Heart left ventricle (tissue), 16 donors: ENCODE data around the gene RHOT1. TPM values are rescaled to one million over a fixed set of nuclear protein-coding genes. Genes with fewer than 3 reads are reported as not detected.

Experiments
- ATAC-seq, 4 donors: fragments of 200-7000 bp; cut with Tn5 transposase; one replicate each; pipeline ENCODE4 v1.9.1; 2020 to 2022; ENCODE audit warnings: moderate library complexity in 4 of 4, mild to moderate bottlenecking in 3 of 4, moderate number of reproducible peaks in 1 of 4
- DNase-seq, 5 donors: peaks; one replicate each; pipeline ENCODE4 v3.0.0-alpha.2; 2020
- H3K27ac ChIP-seq, 12 donors: fragments of 200-600 bp; sonication (generic) in 4 of 12; one replicate each; pipeline versions ENCODE4 v1.5.0 to v1.8.0; 2016 to 2022; ENCODE audit warnings: mild to moderate bottlenecking in 2 of 12
- H3K27me3 ChIP-seq, 9 donors: fragments of 200-600 bp; sonication (generic) in 2 of 9; one replicate each; pipeline versions ENCODE4 v1.5.1 to v1.8.0; 2016 to 2022; ENCODE audit warnings: mild to moderate bottlenecking in 3 of 9
- H3K36me3 ChIP-seq, 9 donors: fragments of 200-600 bp; sonication (generic) in 2 of 9; one replicate each; pipeline versions ENCODE4 v1.5.0 to v1.8.0; 2018 to 2022; ENCODE audit warnings: mild to moderate bottlenecking in 2 of 9
- H3K4me1 ChIP-seq, 12 donors: fragments of 200-600 bp; sonication (generic) in 4 of 12; one replicate each; pipeline versions ENCODE4 v1.5.0 to v1.8.0; 2016 to 2022; ENCODE audit warnings: mild to moderate bottlenecking in 3 of 12
- H3K4me3 ChIP-seq, 12 donors: fragments of 200-600 bp; sonication (generic) in 4 of 12; one replicate each; pipeline versions ENCODE4 v1.5.0 to v1.8.0; 2017 to 2022; ENCODE audit warnings: mild to moderate bottlenecking in 9 of 12, moderate library complexity in 4 of 12
- H3K9me3 ChIP-seq, 12 donors: fragments of 200-600 bp; sonication (generic) in 4 of 12; one replicate each; pipeline versions ENCODE4 v1.5.0 to v1.8.0; 2016 to 2022; ENCODE audit warnings: mild to moderate bottlenecking in 1 of 12
- CTCF ChIP-seq, 12 donors: fragments of 200-600 bp; sonication (generic) in 4 of 12; IDR thresholded peaks; one replicate each; pipeline versions ENCODE4 v1.5.0 to v1.8.0; 2018 to 2022; ENCODE audit warnings: antibody characterized with exemption in 12 of 12, mild to moderate bottlenecking in 5 of 12
- POLR2A ChIP-seq, 2 donors: fragments of 450-650 bp; IDR thresholded peaks; one replicate each; pipeline ENCODE4 v1.6.1; 2017; ENCODE audit warnings: antibody characterized with exemption in 2 of 2, mild to moderate bottlenecking in 2 of 2, moderate library complexity in 2 of 2
- WGBS, 4 donors: extraction: QIAGEN DNeasy Blood & Tissue Kit in 2 of 4; methylation state at CpG; one replicate each; pipeline versions ENCODE4 v1.1.5 to v1.1.7; 2013 to 2018; 5-methylcytosine and 5-hydroxymethylcytosine counted together
- intact Hi-C, 10 donors: fragments of 100-400 bp; cut with DNase I; formaldehyde crosslinking; loops; one replicate each; pipeline versions ENCODE4 v1.11.1 to v1.14.2; 2022
- polyA plus RNA-seq, 2 donors: library from polyadenylated mRNA; stranded (reverse); fragments of 200-250 nt; gene quantifications; one replicate each; pipeline ENCODE4 v1.2.3, GENCODE V29; 2013
- total RNA-seq, 9 donors: library from RNA; depleted of rRNA in 2 of 9; stranded (reverse); fragments of >200 nt in 2 of 9; fragmentation: NEBNext Ultra II Directional in 3 of 9; extraction: Animal tissue kit (Norgen Biotek cat#: 25700) in 3 of 9; gene quantifications; one replicate each; pipeline versions ENCODE4 v1.1.0 to v1.2.4, GENCODE V29; 2016 to 2023
- donor health status: ischemic (EF 13 %, LVEDD 7.1; RV severe dilation, severe dysfunction).
- donor health status: healthy with polysubstance abuse.
- donor health status: DM: no; HTN: yes; CAD: no.
- donor health status: DM: no; HTN: no; CAD: no.
- donor health status: ischemic (EF 25% LVEDD 6.9; RV normal size, moderate dysfunction).
- donor health status: ischemic (EF 25% LVEDD 5.7; RV mildly dilated, moderate dysfunction).
- donor health status: healthy.
- donor health status: DM: yes; HTN: yes; CAD: no.
- donor health status: ischemic (EF 35%, LVEDD 5.7; RV mildly dilated, moderate dysfunction).
- donor health status: nonischemic (EF 11% LVEDD 7.7; RV severe dilation, severe dysfunction).
- donor health status: DM: yes; HTN: yes; CAD: no.
- donor health status: PGD.
- donor health status: ischemic (EF 29% LVEDD 5.4; RV normal size, mild dysfunction).
- donor health status: nonischemic (EF 23%, LVEDD 6.1; RV moderate dilation, normal function).

Gene RHOT1
- total and polyA plus RNA-seq, 11 donors, result 41.5 to 76.8 (median 53.5) TPM

GRCh38 chr17:32148351-32148750, 6.0 kb downstream of the RHOT1 start:
- no peak for DNase-seq
- Histone ChIP-seq H3K27me3 (no peaks in the 10 kb centered on the region), H3K4me1 (peaks cover 0 to 72% (median 30%) of the 10 kb centered on the region in 12 donors), H3K4me3 (no peak overlapping the region), H3K27ac (no peak overlapping the region), H3K36me3 (peaks cover 0 to 12% (median 6%) of the 10 kb centered on the region in 9 donors), H3K9me3 (no peaks in the 10 kb centered on the region)
- WGBS, 4 donors, result 75 to 82% (median 78%) methylated on average over 5 of the region's 5 CpGs
- ATAC-seq, result no peak
- intact Hi-C loops, result no loop called here
- TF ChIP-seq POLR2A (IDR thresholded peaks at IDR 0.05) (no peak), CTCF (IDR thresholded peaks at IDR 0.05) (no peak)

- Histone ChIP-seq H3K36me3 (peaks cover 0 to 29% (median 23%) of the 10 kb centered on the region in 9 donors), H3K27ac (no peak overlapping the region), H3K4me1 (peaks cover 0 to 53% (median 15%) of the 10 kb centered on the region in 12 donors), H3K27me3 (no peaks in the 10 kb centered on the region), H3K9me3 (no peaks in the 10 kb centered on the region), H3K4me3 (no peak overlapping the region)
- DNase-seq (no peak), ATAC-seq (no peak)
- intact Hi-C loops, result no loop called here
- TF ChIP-seq POLR2A (IDR thresholded peaks at IDR 0.05) (no peak), CTCF (IDR thresholded peaks at IDR 0.05) (no peak)
Measured at GRCh38 chr17:32150358-32150757, 8.1 kb downstream of the RHOT1 start.

GRCh38 chr17:32152130-32152529, 9.8 kb downstream of the RHOT1 start:
- Histone ChIP-seq H3K4me1 (peaks cover 0 to 54% (median 14%) of the 10 kb centered on the region in 12 donors), H3K4me3 (no peak overlapping the region), H3K9me3 (no peaks in the 10 kb centered on the region), H3K36me3 (peaks cover 0 to 37% (median 29%) of the 10 kb centered on the region in 9 donors), H3K27ac (peak overlapping the region in 10 of 12 donors; percentile 8 to 60 (median 44)), H3K27me3 (no peaks in the 10 kb centered on the region)
- TF ChIP-seq POLR2A (IDR thresholded peaks at IDR 0.05) (no peak), CTCF (IDR thresholded peaks at IDR 0.05) (no peak)
- ATAC-seq (peak; percentile 86 to 93 (median 88)), DNase-seq (peak in 2 of 5 donors; percentile 48 to 50)
- 47 to 57% (median 54%) methylated on average over 3 of the region's 3 CpGs for WGBS, 4 donors
- intact Hi-C loops, result no loop called here

GRCh38 chr17:32155896-32156295, 13.6 kb downstream of the RHOT1 start:
- 80 to 92% (median 84%) methylated on average over 3 of the region's 3 CpGs for WGBS, 4 donors
- no peak overlapping the region for H3K27ac ChIP-seq
- H3K27me3 ChIP-seq, result no peaks in the 10 kb centered on the region
- H3K9me3 ChIP-seq, result no peaks in the 10 kb centered on the region
- TF ChIP-seq CTCF (IDR thresholded peaks at IDR 0.05) (no peak), POLR2A (IDR thresholded peaks at IDR 0.05) (no peak)
- ATAC-seq (no peak), DNase-seq (no peak)
- no peak overlapping the region for H3K4me3 ChIP-seq
- intact Hi-C loops, result no loop called here
- peaks cover 0 to 34% (median 14%) of the 10 kb centered on the region in 12 donors for H3K4me1 ChIP-seq
- peaks cover 0 to 49% (median 34%) of the 10 kb centered on the region in 9 donors for H3K36me3 ChIP-seq
